Liver (tissue), 9 donors: ENCODE measurements around the gene SEPTIN2. TPM values are rescaled to one million over a fixed set of nuclear protein-coding genes. Genes with fewer than 3 reads are reported as not detected.

Source experiments
- DNase-seq: peaks from one replicate; pipeline ENCODE4 v3.0.0-alpha.2; 2017; ENCODE audit warnings: low spot score
- H3K27ac ChIP-seq, 2 donors: one replicate each; pipeline ENCODE4 v1.7.0; 2013; ENCODE audit warnings: inconsistent platforms in 2 of 2, low read length in 2 of 2, control low read depth in 1 of 2, low read depth in 1 of 2, mild to moderate bottlenecking in 1 of 2
- H3K27me3 ChIP-seq, 4 donors: one replicate each; pipeline versions ENCODE4 v1.6.1 to v1.7.0; 2013; ENCODE audit warnings: low read length in 3 of 4, inconsistent platforms in 1 of 4, mild to moderate bottlenecking in 1 of 4, moderate library complexity in 1 of 4; ENCODE audit not compliant: control insufficient read depth in 4 of 4, insufficient read depth in 4 of 4
- H3K36me3 ChIP-seq, 4 donors: one replicate each; pipeline versions ENCODE4 v1.6.1 to v1.7.0; 2013; ENCODE audit warnings: low read length in 3 of 4, mild to moderate bottlenecking in 3 of 4, low read depth in 1 of 4, moderate library complexity in 1 of 4; ENCODE audit not compliant: control insufficient read depth in 4 of 4, insufficient read depth in 3 of 4
- H3K4me1 ChIP-seq, 4 donors: one replicate each; pipeline versions ENCODE4 v1.6.1 to v1.7.0; 2013; ENCODE audit warnings: low read length in 3 of 4, mild to moderate bottlenecking in 3 of 4, moderate library complexity in 1 of 4; ENCODE audit not compliant: control insufficient read depth in 4 of 4, insufficient read depth in 4 of 4
- H3K4me3 ChIP-seq, 3 donors: one replicate each; pipeline versions ENCODE4 v1.6.1 to v1.7.0; 2013; ENCODE audit warnings: low read length in 3 of 3, control low read depth in 1 of 3, low read depth in 1 of 3, mild to moderate bottlenecking in 1 of 3
- H3K9ac ChIP-seq, 2 donors: one replicate each; pipeline ENCODE4 v1.7.0; 2013; ENCODE audit warnings: low read length in 2 of 2, mild to moderate bottlenecking in 2 of 2, moderate library complexity in 2 of 2, control low read depth in 1 of 2, low read depth in 1 of 2
- H3K9me3 ChIP-seq, 4 donors: one replicate each; pipeline versions ENCODE4 v1.6.1 to v1.7.0; 2013; ENCODE audit warnings: low read length in 3 of 4; ENCODE audit not compliant: control insufficient read depth in 4 of 4
- CTCF ChIP-seq: fragments of 150-350 bp; IDR thresholded peaks from 2 replicates; pipeline ENCODE4 v1.5.1; 2017; ENCODE audit warnings: improper control_type of control experiment, low read depth, low read length; ENCODE audit not compliant: missing input control
- EGR1 ChIP-seq, 2 donors: IDR thresholded peaks; 2 replicates each; pipeline ENCODE4 v1.6.1; 2016 to 2018; ENCODE audit warnings: antibody characterized with exemption in 2 of 2, low read depth in 2 of 2
- FOXA1 ChIP-seq: IDR thresholded peaks from 2 replicates; pipeline ENCODE4 v1.6.1; 2016; ENCODE audit warnings: antibody characterized with exemption
- FOXA2 ChIP-seq: IDR thresholded peaks from 2 replicates; pipeline ENCODE4 v1.6.1; 2016; ENCODE audit warnings: antibody characterized with exemption
- HNF4G ChIP-seq: IDR thresholded peaks from 2 replicates; pipeline ENCODE4 v1.6.1; 2016; ENCODE audit warnings: antibody characterized with exemption
- JUND ChIP-seq, 2 donors: IDR thresholded peaks; 2 replicates each; pipeline ENCODE4 v1.6.1; 2016; ENCODE audit warnings: antibody characterized with exemption in 2 of 2
- RAD21 ChIP-seq, 2 donors: IDR thresholded peaks; 2 replicates each; pipeline ENCODE4 v1.6.1; 2016; ENCODE audit warnings: antibody characterized with exemption in 2 of 2, mild to moderate bottlenecking in 2 of 2
- REST ChIP-seq: IDR thresholded peaks from 2 replicates; pipeline ENCODE4 v1.6.1; 2016; ENCODE audit warnings: antibody characterized with exemption, mild to moderate bottlenecking
- SP1 ChIP-seq: IDR thresholded peaks from 2 replicates; pipeline ENCODE4 v1.6.1; 2018; ENCODE audit warnings: antibody characterized with exemption, mild to moderate bottlenecking
- TAF1 ChIP-seq: conservative IDR thresholded peaks from 2 replicates; pipeline ENCODE4 v1.6.1; 2016; ENCODE audit warnings: antibody characterized with exemption, mild to moderate bottlenecking
- YY1 ChIP-seq: IDR thresholded peaks from 2 replicates; pipeline ENCODE4 v1.6.1; 2016; ENCODE audit warnings: antibody characterized with exemption, mild to moderate bottlenecking
- WGBS: extraction: QIAGEN DNeasy Blood & Tissue Kit; methylation state at CpG from one replicate; pipeline ENCODE4 v1.1.7; 2013; 5-methylcytosine and 5-hydroxymethylcytosine counted together
- polyA plus RNA-seq, 2 donors: library from polyadenylated mRNA; stranded (reverse) in 1 of 2; unstranded in 1 of 2; fragments of 200-250 nt in 1 of 2; fragments of >200 nt in 1 of 2; fragmentation: Nextera tagmentation in 1 of 2; extraction: Ambion mirVana in 1 of 2; gene quantifications; one replicate each; pipeline versions ENCODE4 v1.2.1 to v1.2.3, GENCODE V29; 2013 to 2015
- total RNA-seq, 2 donors: library from RNA; depleted of rRNA; stranded (reverse); fragments of >200 nt; gene quantifications; one replicate each; pipeline ENCODE4 v1.2.3, GENCODE V29; 2014
- donor health status: healthy.
- donor health status: healthy.
- donor health status: healthy.
- donor health status: healthy.
- donor health status: healthy.

Gene SEPTIN2
- total and polyA plus RNA-seq, 4 donors: 63.7 to 147 (median 96.9) TPM

- Histone ChIP-seq H3K27me3 (no peaks in the 10 kb centered on the region), H3K9ac (no peak overlapping the region), H3K9me3 (no peaks in the 10 kb centered on the region), H3K4me3 (no peak overlapping the region), H3K4me1 (peaks cover 0 to 9% (median 4%) of the 10 kb centered on the region in 4 donors), H3K36me3 (peaks cover 0 to 2% (median 0%) of the 10 kb centered on the region in 4 donors), H3K27ac (no peak overlapping the region)
- TF ChIP-seq CTCF: no peak
- no peak for TF ChIP-seq YY1
- TF ChIP-seq REST: no peak
- no peak for TF ChIP-seq FOXA2
- no peak for TF ChIP-seq RAD21 (IDR thresholded peaks at IDR 0.05)
- WGBS: 91% methylated on average over 3 of the region's 3 CpGs
- DNase-seq: no peak
Observed at GRCh38 chr2:241368643-241369042, 52.9 kb downstream of the SEPTIN2 start.

- Histone ChIP-seq H3K36me3 (peaks cover 0 to 8% (median 4%) of the 10 kb centered on the region in 4 donors), H3K27me3 (no peaks in the 10 kb centered on the region), H3K27ac (no peak overlapping the region), H3K4me1 (peaks cover 4 to 22% (median 14%) of the 10 kb centered on the region in 4 donors), H3K9ac (no peak overlapping the region), H3K4me3 (no peak overlapping the region), H3K9me3 (no peaks in the 10 kb centered on the region)
- no peak for DNase-seq
- TF ChIP-seq EGR1 (IDR thresholded peaks at IDR 0.05; ENCODE audit: low read depth in 2 of 2) (no peak), FOXA1 (no peak), JUND (IDR thresholded peaks at IDR 0.05) (no peak), TAF1 (no peak), SP1 (no peak), CTCF (no peak), HNF4G (no peak), REST (no peak)
- 71% methylated on average over 11 of the region's 11 CpGs for WGBS
Observed at GRCh38 chr2:241372361-241372992, 56.8 kb downstream of the SEPTIN2 start.
